Stimulated activated CD8-positive, alpha-beta memory T cell treated with anti-CD3 and anti-CD28 coated beads, Interleukin-4, amount 100 ng/mL, for 48 hours (primary cell): ENCODE data around the gene OR2T5.
"Not testable (repeated sequence)": the region's sequence is repeated elsewhere in the genome, so short reads cannot be mapped to it uniquely, and the experiment has no call there.

Source experiments
- DNase-seq: peaks from one replicate; pipeline ENCODE4 v3.0.0-alpha.2; 2020

Gene OR2T5

GRCh38 chr1:248488289-248488688, at the start of gene OR2T5:
Gene OR2T5 (plus strand): TSS chr1:248488589. CDS start chr1:248488589, 0 bp downstream.
- DNase-seq: not testable (repeated sequence)

GRCh38 chr1:248438668-248439067, 49.7 kb upstream of the OR2T5 start:
- DNase-seq: not testable (repeated sequence)

DNA sequence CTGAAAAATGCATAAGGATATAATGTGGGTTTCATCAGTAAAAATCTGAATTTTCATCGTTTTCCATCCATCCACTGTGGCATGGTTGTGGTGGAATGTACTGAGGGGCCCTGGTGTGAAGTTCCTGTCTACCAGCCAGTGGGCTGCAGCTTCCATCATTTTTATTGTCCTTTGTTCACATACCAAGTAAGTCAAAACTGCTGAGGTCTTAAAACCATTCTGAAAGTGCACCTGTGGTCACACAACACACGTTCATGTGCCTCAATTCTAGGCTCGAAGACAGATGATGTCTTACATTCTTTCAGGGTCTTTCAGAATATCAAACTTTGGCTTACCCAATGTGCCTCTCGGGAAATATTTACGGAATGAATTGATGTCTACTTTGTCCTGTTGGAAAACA, 49.1 kb upstream of the OR2T5 start:
- DNase-seq: not testable (repeated sequence)

DNA sequence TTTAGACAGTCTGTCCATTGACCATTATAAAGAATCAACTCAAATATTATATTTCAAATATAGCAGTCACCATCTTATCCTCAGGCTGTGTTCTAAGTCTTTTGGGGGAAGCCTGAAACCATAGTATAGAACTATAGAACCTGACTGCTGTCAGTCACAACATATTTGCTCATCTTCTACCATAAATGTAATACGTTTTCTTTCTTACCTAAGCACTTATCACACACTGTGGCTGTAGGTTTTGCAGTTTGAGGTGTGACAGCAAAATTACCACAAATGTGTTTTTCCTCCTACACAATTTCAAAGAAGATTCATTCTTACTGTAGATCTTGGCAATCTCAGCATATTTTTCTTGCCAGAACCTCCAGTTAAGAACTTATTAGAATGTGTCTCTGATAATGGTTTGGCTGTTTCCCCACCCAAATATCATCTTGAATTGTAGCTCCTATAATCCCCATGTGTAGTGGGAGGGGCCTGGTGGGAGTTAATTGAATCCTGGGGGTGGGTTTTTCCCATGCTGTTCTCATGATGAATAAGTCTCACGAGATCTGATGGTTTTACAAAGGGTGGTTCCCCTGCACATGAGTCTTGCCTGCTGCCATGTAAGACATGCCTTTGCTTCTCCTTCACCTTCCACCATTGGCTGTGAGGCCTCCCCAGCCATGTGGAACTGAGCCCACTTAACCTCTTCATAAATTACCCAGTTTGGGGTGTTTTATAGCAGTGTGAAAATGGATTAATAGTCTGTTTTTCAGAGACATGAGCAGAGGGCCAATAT, 45.7 kb upstream of the OR2T5 start:
- DNase-seq: not testable (repeated sequence)

DNA sequence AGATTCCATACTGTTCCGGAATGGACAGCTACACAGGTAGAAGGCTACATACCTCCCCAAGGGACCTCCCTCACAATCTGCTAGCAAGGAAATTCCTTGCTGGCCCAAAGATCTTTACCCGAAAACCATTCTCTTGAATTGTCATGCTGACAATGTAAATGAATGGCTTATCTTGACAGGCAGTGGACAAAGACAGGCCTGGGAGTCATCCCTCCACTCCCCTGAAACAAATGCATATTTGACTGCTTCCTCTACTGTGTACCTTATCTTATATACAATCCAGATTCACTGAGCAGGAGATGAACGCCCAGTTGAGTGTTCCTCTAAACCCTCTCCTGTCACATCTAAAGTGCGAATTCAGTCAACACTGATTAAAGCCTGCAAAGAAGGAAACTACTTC, 43.8 kb upstream of the OR2T5 start:
- not testable (repeated sequence) for DNase-seq

- not testable (repeated sequence) for DNase-seq
Measured at GRCh38 chr1:248445399-248445798, 43.0 kb upstream of the OR2T5 start, which contains the start of gene OR2T2. Gene OR2T2 (plus strand): TSS chr1:248445637. CDS start chr1:248452798, 7,161 bp downstream.

DNA sequence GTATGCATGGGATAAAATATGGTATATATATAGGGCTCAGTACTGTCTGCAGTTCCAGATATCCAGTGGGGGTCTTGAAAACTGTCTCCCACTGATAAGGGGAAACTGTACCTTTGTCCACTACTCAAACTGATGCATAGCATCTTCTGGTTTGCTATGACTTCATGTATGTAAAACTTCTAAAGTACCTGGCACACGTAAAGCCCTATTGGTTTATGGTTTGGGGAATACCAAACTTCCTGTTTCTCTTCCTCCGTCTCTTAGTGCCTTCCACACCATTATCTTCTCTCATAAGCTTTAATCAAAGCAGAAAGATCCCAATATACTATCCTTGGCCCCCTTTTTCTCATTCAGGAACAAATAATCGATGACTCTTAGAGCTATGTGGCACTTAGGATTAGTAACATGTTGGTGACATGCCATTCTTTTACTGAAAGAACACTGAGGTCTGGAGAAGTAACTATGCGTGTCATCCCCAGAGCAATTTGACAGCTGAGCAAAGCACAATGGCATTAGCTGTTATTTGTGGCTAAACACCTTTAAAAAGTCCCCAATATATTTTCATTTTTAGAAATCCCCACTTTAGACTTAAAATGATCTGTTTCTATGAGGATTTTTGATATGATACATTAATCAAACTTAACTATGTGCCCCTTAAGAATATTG, 39.8 kb upstream of the OR2T5 start:
- DNase-seq: not testable (repeated sequence)

DNA sequence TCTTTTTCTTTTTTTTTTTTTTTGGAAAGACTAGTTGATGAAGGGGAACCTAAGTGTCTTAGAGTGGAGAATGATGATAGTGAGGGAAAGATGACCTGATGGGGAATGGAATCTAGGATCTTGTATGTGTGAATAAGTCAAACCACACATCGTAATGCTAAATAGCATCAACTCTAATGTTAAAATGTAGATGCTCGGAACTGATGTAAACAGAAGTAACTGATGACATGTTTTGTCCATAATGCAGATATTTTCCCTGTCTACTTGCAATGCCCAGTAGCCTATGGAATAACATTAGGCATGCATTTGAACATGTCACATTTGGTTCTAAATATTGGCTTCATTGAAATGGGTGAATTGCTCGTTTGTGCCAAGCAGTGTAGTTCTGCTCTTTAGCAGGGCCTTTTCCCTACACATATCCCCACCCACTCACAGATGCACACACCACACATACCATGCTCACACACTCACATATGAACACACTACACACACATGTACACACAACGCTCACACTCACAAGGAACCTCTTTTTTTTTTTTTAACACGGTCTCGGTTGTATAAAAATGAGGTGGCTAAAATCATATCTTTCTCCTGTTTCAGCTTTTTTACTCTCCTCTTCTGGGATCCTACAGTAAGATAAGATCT, 38.4 kb upstream of the OR2T5 start:
- not testable (repeated sequence) for DNase-seq

DNA sequence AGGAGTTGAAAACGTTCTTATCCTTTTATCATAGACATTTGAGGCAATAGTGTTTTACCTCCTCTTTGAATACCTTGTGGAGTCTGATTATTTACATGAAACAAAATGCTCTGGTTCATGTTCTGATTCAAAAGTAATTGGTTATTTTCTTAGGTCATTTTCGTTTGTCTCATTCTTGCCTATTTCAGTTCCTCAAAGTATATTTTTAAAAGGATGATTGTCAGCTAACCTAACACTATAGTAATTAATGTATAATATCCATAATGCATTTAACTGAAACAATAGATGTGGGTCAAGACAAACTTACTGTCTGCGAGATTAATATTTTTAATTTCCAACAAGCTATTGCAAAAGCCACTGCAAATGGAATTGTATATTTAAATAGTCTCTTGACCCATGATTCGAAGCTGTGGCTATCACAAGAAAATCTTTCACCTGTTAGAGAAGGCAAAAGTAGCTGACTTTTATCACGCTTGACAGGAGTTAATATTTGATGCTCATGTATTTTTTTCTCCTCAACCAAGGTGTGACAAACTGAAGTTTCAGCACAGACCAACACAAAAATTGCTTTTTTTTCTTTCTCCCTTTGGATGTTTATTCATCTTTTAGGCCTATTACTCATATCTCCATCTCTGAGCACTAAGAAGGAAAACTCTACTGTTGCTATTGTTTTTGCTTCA, 37.8 kb upstream of the OR2T5 start:
- not testable (repeated sequence) for DNase-seq

- DNase-seq: not testable (repeated sequence)
Measured at GRCh38 chr1:248453619-248454018, 34.8 kb upstream of the OR2T5 start.

- not testable (repeated sequence) for DNase-seq
Measured at GRCh38 chr1:248455045-248455444, 33.3 kb upstream of the OR2T5 start.

DNA sequence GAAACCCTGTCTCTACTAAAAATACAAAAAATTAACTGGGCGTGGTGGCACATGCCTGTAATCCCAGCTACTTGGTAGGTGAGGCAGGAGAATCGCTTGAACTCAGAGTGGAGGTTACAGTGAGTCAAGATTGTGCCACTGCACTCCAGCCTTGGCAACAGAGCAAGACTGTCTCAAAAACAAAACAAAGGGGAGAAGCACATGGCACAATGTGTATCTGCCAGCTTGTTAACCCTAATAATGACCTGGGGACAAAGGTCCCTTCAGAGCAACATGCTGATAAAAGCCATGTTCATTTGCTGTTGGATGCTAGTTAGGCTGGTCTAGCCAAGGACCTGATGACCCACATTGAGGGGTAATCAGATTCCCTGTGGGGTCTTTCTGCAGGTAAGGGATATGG, 31.8 kb upstream of the OR2T5 start:
- not testable (repeated sequence) for DNase-seq

DNA sequence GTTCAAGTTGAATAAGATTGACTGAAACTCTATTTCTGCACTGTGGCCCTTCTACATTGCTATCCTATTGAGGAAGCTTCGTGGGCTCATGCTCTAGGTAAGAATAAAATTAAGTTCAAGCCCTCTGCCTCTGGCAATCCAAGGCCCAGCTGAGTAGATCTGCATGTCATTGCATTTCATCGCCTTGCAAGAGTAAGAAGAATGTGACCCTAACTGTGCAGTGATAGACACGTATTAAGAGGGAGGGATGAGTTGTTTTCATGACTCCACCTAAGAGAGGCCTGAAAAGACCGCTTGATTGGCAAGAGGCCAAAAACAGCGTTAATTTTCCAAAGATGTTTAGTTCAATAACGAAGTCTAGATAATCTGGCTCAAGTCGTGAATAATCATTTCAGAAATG, 29.3 kb upstream of the OR2T5 start:
- DNase-seq: not testable (repeated sequence)

DNA sequence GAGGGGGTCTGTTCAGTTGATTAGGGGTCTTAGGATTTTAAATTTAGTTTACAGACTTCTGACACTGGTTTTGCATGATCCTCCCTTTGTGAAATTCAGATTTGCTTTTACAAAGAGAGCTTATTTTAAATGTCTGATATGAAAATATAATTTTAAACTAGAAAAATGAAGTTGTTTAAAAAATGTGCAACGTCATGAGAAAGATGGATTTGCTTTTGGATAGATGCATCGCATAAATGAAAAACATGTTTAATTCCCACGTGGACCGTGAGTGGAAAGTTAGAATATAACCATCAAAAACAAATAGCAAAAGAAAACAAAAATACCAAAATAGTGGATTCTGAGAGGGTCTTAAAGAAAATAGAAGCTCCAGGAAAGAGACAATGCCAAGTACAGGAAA, 17.2 kb upstream of the OR2T5 start:
- DNase-seq: no peak

DNA sequence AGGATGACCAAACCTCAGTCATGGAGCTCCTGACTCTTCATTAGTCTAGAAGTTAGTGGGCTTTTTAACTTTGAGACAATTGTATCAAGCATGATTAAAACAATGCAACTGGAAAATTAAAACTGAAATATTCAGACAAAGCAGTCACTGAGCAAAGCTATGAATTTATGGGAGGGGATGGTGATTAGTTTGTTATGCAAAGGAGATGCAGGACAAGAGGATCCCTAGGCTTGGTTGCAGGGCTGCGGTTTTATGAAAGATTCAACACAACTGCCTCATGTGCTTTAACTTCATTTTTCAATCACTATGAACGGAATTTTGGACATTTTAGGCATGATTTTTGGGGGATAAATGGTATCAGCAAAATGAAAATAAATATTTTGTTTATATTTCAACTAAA, 16.3 kb upstream of the OR2T5 start:
- not testable (repeated sequence) for DNase-seq

DNA sequence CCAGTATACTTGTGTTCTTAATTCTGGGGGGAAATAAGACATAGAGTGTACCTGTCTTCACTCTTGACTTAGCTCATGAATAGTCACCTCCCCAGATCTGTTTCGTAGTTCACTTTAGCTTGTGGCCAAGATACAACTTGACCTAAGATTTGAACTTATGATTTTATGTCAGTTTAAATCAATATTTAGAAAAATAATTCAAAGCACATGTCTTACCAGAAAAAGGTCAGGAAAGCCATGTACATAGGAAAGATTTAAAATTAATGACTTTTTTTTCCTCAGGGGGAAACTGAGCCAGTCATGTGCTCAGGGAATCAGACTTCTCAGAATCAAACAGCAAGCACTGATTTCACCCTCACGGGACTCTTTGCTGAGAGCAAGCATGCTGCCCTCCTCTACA, 15.3 kb upstream of the OR2T5 start, which contains the start of gene OR2T3:
OR2T3 (plus strand) TSS at position 301 of the 400 bp plus-strand sequence; CDS start at position 301, 0 bp downstream.
- not testable (repeated sequence) for DNase-seq

DNA sequence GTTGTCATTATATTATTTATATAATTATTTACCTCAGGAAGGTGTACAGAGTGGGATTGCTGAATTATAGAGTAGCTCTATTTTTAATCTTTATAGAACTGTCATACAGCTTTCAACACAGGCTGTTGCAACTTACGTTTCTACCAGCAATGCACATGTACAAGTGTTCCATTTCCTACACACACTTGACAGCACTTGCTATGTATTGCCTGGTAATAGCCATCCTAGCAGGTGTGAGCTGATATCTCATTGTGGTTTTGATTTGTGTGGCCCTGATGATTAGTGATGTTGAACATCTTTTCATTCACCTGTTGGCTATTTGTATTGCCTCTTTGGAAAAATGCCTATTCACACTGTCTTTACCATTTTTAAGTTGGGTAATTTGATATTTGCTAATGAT, 12.7 kb upstream of the OR2T5 start:
- not testable (repeated sequence) for DNase-seq

DNA sequence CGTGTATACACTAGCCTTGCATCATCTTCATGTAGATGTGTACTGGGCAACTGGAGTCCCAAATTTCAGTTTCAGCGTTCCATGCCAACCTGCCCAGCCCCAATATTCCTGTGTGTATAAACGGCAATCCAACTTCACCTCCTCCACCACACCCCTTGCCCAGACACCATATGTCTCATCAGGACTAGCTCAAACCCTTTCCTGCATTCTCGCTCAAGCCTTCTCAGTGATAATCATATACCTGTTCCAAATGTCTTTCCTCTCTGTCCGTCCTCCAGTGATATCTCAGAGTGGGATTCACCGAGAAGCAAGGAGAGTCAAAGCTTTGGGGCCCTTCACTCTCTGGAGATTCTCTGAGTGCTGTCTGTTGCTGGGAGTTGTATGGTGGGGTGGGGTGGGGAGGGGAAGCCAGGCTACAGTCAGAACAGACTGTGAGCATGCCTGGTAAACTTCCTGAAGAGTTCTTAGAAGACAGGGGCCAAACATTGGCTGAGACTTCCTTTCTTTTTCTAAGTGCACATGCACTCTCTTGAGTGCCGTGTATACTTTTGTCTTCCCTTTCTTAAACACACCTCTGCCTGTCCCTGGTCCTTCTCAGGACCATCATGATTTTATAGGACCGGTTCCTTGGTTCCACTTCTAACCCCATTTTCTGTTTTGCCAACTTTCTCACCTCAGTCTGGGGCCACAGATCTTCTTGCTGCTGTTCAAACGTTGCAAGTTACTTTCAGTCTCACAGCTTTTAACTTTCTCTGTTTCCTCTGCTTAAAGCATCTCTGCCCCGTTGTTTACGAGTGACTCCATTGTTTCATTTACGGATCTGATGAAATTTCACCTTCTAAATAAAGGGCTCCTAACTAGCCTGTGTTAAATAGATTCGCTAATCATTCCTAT, 6.5 kb upstream of the OR2T5 start:
- DNase-seq: peak; percentile 26

DNA sequence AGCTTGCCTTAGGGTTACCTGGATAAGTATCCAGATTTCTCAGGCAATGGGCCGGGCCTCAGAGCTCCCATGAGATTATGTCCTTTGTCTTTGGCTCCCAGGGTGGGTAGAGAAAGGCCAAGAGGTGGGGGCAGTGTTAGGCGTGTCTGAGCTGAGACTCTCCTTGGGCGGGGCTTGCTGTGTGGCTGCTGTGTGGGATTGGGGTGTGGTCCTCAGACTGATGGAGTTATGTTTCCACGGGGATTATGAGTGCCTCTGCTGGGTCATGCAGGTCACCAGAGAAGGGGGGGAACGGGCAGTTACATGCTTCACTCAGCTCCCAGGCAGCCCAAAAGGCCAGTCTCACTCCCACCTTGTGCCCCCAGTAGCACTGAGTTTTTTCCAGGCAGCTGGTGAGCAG, 8.3 kb downstream of the OR2T5 start:
- DNase-seq: not testable (repeated sequence)

DNA sequence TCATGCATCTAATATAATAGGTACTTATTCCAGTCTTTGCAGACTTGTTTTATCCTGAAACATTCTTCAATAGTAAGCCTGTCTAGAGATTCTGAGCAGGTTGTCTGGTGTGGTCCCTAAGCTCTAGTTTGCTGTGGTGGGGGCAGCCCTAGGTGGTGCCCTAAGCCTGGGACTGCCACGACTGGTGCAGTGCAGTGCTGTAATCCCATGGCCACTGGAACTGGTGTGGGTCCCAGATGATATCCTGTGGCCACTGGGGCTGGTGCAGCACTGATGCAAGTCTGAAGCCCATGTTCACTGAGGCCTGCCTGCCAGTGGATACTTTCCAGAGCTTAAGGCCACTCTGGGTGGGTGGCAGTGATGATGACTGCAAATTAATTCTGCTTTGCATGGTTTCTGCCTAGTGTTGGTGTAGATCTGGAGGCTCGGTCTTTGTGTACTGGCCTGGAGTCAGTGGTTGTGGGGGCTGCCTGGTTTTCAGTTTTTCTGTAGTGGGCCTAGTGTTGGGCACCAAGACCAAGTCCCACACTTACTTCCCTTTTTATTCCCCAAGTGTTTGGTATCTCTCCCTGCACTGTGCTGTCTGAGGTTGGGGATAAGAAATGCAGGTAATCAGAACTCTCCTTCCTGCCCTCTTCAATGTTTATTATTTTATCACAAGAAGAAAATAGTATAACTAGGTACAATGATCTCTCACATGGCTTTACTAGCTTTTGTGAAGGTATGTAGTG, 12.1 kb downstream of the OR2T5 start:
- DNase-seq: not testable (repeated sequence)

DNA sequence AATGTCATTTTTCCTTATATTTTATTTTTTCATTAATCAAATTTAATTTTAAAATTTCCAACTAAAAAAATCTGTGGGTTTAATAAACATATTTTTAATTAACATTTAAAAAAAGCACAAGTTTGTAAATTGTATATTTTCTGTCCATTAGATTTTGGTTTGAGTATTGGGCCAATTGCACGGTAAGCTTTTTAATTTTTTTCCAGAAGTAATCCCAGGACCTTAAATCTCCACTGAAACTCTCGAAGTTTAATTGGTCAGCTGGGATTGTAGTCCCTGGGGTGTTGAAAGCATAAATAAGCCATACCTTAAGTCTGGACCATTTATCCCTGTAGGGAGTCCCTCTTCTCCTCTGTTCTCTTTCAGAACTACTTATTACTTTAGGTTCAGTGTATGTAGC, 19.4 kb downstream of the OR2T5 start, which contains the start of gene OR2G6:
OR2G6 (plus strand) TSS at position 301 of the 400 bp plus-strand sequence. CDS start 13,574 bp downstream, outside the sequence.
- not testable (repeated sequence) for DNase-seq
